OCI-LY7 (cell line): ENCODE results near the gene ZBTB20. TPM values are rescaled to one million over a fixed set of nuclear protein-coding genes. Genes with fewer than 3 reads are reported as not detected.

Experiments
- BruUV-seq: library from RNA; stranded (reverse); fragments of 400-500 nt; replicated peaks from 2 replicates; lab custom pipeline; 2021; lab: Mats Ljungman, UMichigan
- CTCF ChIA-PET: fragments of 300-600 bp; sonication (Branson Sonifier 250); formaldehyde crosslinking; loops from one replicate; lab custom pipeline; 2022; ENCODE audit warnings: antibody characterized with exemption; ENCODE audit not compliant: unreplicated experiment; lab: Charles Lee
- POLR2A ChIA-PET: fragments of 300-600 bp; sonication (Branson Sonifier 250); formaldehyde crosslinking; loops from one replicate; lab custom pipeline; 2022; ENCODE audit warnings: antibody characterized with exemption; lab: Charles Lee
- DNase-seq: peaks from one replicate; pipeline ENCODE4 v3.0.0-alpha.2; 2015; ENCODE audit warnings: low spot score
- H2AFZ ChIP-seq: fragments of 200-600 bp; sonication (generic), shearing (Covaris generic); 2 replicates; pipeline ENCODE4 v1.6.1; 2014; ENCODE audit warnings: mild to moderate bottlenecking, antibody characterized with exemption, low read length, moderate library complexity
- H3K27ac ChIP-seq: fragments of 200-600 bp; sonication (generic); 2 replicates; pipeline ENCODE4 v1.5.1; 2014; ENCODE audit warnings: mixed run types, low read depth, mild to moderate bottlenecking, moderate library complexity, low read length, inconsistent platforms; ENCODE audit not compliant: poor library complexity, severe bottlenecking
- H3K36me3 ChIP-seq: fragments of 200-600 bp; sonication (generic); 2 replicates; pipeline ENCODE4 v1.6.1; 2014; ENCODE audit warnings: mild to moderate bottlenecking, antibody characterized with exemption, low read length, moderate library complexity, mixed read lengths; ENCODE audit not compliant: insufficient read depth
- H3K4me1 ChIP-seq: fragments of 200-600 bp; sonication (generic); 2 replicates; pipeline ENCODE4 v1.5.1; 2014; ENCODE audit warnings: mild to moderate bottlenecking, low read length; ENCODE audit not compliant: insufficient read depth, poor library complexity, severe bottlenecking
- H3K4me2 ChIP-seq: fragments of 200-600 bp; sonication (generic); 2 replicates; pipeline ENCODE4 v1.6.1; 2014; ENCODE audit warnings: mild to moderate bottlenecking, low read length
- H3K4me3 ChIP-seq: fragments of 200-600 bp; sonication (generic); 2 replicates; pipeline ENCODE4 v1.5.1; 2014; ENCODE audit warnings: mild to moderate bottlenecking, low read depth, low read length; ENCODE audit not compliant: poor library complexity, severe bottlenecking
- H3K79me2 ChIP-seq: fragments of 200-600 bp; sonication (generic); 2 replicates; pipeline ENCODE4 v1.6.1; 2016; ENCODE audit warnings: low read depth, mild to moderate bottlenecking, low read length, moderate library complexity, mixed read lengths; ENCODE audit not compliant: insufficient read depth
- H3K9me2 ChIP-seq: fragments of 200-600 bp; sonication (generic); 2 replicates; pipeline ENCODE4 v1.6.1; 2016; ENCODE audit warnings: mild to moderate bottlenecking, low read length, mixed read lengths; ENCODE audit not compliant: insufficient read depth
- H3K9me3 ChIP-seq: fragments of 200-600 bp; sonication (generic); 2 replicates; pipeline ENCODE4 v1.6.1; 2014; ENCODE audit warnings: mild to moderate bottlenecking, mixed run types, low read length, mixed read lengths
- H4K20me1 ChIP-seq: fragments of 200-600 bp; sonication (generic); 2 replicates; pipeline ENCODE4 v1.6.1; 2014; ENCODE audit warnings: mild to moderate bottlenecking, antibody characterized with exemption, low read length, moderate library complexity, mixed read lengths; ENCODE audit not compliant: insufficient read depth
- CTCF ChIP-seq: fragments of 200-600 bp; sonication (generic); conservative IDR thresholded peaks from 2 replicates; pipeline ENCODE4 v1.5.1; 2014; ENCODE audit warnings: mild to moderate bottlenecking, antibody characterized with exemption, low read length, moderate library complexity, mixed read lengths
- EZH2phosphoT487 ChIP-seq: fragments of 200-600 bp; sonication (generic); IDR thresholded peaks from 2 replicates; pipeline ENCODE4 v1.6.1; 2018; ENCODE audit warnings: low read depth, borderline replicate concordance, mild to moderate bottlenecking, mixed run types, antibody characterized with exemption, low read length, moderate library complexity, mixed read lengths
- intact Hi-C: fragments of 100-400 bp; cut with micrococcal nuclease; formaldehyde crosslinking; loops from one replicate; pipeline ENCODE4 v1.10.0; 2022; ENCODE audit not compliant: unreplicated experiment
- total RNA-seq, 2 experiments: library from RNA; depleted of rRNA in 1 of 2; stranded (reverse); fragments of >200 nt in 1 of 2; shearing (Covaris generic) in 1 of 2; gene quantifications; 2 replicates each; pipeline ENCODE4 v1.2.3, GENCODE V29; 2014 to 2022

Gene ZBTB20
- total RNA-seq, 2 experiments from 2014 or later: 5.5 to 11.8 TPM

GRCh38 chr3:114437897-114438296 is 709.2 kb downstream of the ZBTB20 start:
- Histone ChIP-seq H3K9me2 (0 out of 2 replicates have a peak, but pooled peaks cover 3% of the 10 kb centered on the region), H3K79me2 (no peaks in the 10 kb centered on the region), H3K9me3 (no peaks in the 10 kb centered on the region), H3K27ac (no peak overlapping the region), H3K4me3 (no peak overlapping the region), H3K4me1 (no peaks in the 10 kb centered on the region), H3K4me2 (no peak overlapping the region), H4K20me1 (no peaks in the 10 kb centered on the region), H3K36me3 (no peaks in the 10 kb centered on the region), H2AFZ (no peak overlapping the region)
- CTCF ChIA-PET: no interaction called here
- intact Hi-C loops: no loop called here
- POLR2A ChIA-PET: interaction anchor here (0.5 to 9.4 kb wide), 6 partner anchors 13 to 224 kb away, joined by 3 to 98 read pairs (median 3); no protein-coding TSS in a partner anchor
- no TSS peak for BruUV-seq
- TF ChIP-seq CTCF (no peak), EZH2phosphoT487 (no peak)
- no peak for DNase-seq

- CTCF ChIA-PET: interaction anchor here (1.6 kb wide), 1 partner anchor 13 kb away, joined by 4 read pairs; no protein-coding TSS in a partner anchor
- no peaks in the 10 kb centered on the region for H3K36me3 ChIP-seq
- no peaks in the 10 kb centered on the region for H3K4me1 ChIP-seq
- H4K20me1 ChIP-seq: no peaks in the 10 kb centered on the region
- TF ChIP-seq EZH2phosphoT487: no peak
- no peak for TF ChIP-seq CTCF
- no peak overlapping the region for H3K4me2 ChIP-seq
- no peaks in the 10 kb centered on the region for H3K79me2 ChIP-seq
- no peaks in the 10 kb centered on the region for H3K9me2 ChIP-seq
- POLR2A ChIA-PET: interaction anchor here (1.9 to 9.4 kb wide), 2 partner anchors 9 to 15 kb away, joined by 6 to 98 read pairs; no protein-coding TSS in a partner anchor
- no peaks in the 10 kb centered on the region for H3K9me3 ChIP-seq
- BruUV-seq: no TSS peak
- H3K27ac ChIP-seq: no peak overlapping the region
- no peak for DNase-seq
- H2AFZ ChIP-seq: no peak overlapping the region
- no peak overlapping the region for H3K4me3 ChIP-seq
- intact Hi-C loops: no loop called here
Measured at GRCh38 chr3:114436182-114436581, 710.9 kb downstream of the ZBTB20 start.

GRCh38 chr3:114435386-114436115 is 711.5 kb downstream of the ZBTB20 start:
- DNase-seq: no peak
- Histone ChIP-seq H3K9me3 (no peaks in the 10 kb centered on the region), H3K4me3 (no peak overlapping the region), H3K27ac (no peak overlapping the region), H3K9me2 (no peaks in the 10 kb centered on the region), H3K36me3 (no peaks in the 10 kb centered on the region), H3K79me2 (no peaks in the 10 kb centered on the region), H2AFZ (no peak overlapping the region), H3K4me2 (no peak overlapping the region), H3K4me1 (no peaks in the 10 kb centered on the region), H4K20me1 (no peaks in the 10 kb centered on the region)
- CTCF ChIA-PET: interaction anchor here (1.6 kb wide), 1 partner anchor 14 kb away, joined by 4 read pairs; no protein-coding TSS in a partner anchor
- POLR2A ChIA-PET: interaction anchor here (0.6 to 9.4 kb wide), 3 partner anchors 10 to 1422 kb away, joined by 3 to 98 read pairs (median 6); no protein-coding TSS in a partner anchor
- intact Hi-C loops: no loop called here
- TF ChIP-seq EZH2phosphoT487: no peak
- no peak for TF ChIP-seq CTCF
- no TSS peak for BruUV-seq
